RWPE1 (cell line): ENCODE results near the gene CCL3.
"Not testable (repeated sequence)": the region's sequence is repeated elsewhere in the genome, so short reads cannot be mapped to it uniquely, and the experiment has no call there.

Source experiments
- CTCF ChIA-PET: fragments of 350-600 bp; sonication (Branson Sonifier 250); formaldehyde crosslinking; extraction: SDS; loops from one replicate; lab custom pipeline; 2021; lab: Yijun Ruan, JAX
- POLR2A ChIA-PET: fragments of 400-600 bp; formaldehyde crosslinking; extraction: SDS; loops from one replicate; lab custom pipeline; 2020; ENCODE audit warnings: antibody characterized with exemption; ENCODE audit not compliant: low non-redundant PET; lab: Yijun Ruan, JAX
- DNase-seq: peaks from one replicate; pipeline ENCODE4 v3.0.0; 2012; ENCODE audit warnings: low spot score
- H3K27ac ChIP-seq: fragments of 450-650 bp; 2 replicates; pipeline ENCODE4 v1.5.1; 2017
- CTCF ChIP-seq: fragments of 450-650 bp; conservative IDR thresholded peaks from 2 replicates; pipeline ENCODE4 v1.5.1; 2017; ENCODE audit warnings: low read depth, mild to moderate bottlenecking

Gene CCL3

GRCh38 chr17:36085765-36086164 is 4.2 kb downstream of the CCL3 start:
- ChIA-PET CTCF (interaction anchor here (0.8 kb wide), 1 partner anchor 13 kb away, joined by 4 read pairs; no protein-coding TSS in a partner anchor), POLR2A (interaction anchor here (0.7 kb wide), 1 partner anchor 1766 kb away, joined by 4 read pairs; no protein-coding TSS in a partner anchor)
- no peak for TF ChIP-seq CTCF
- DNase-seq: no peak
- H3K27ac ChIP-seq: no peak overlapping the region

GRCh38 chr17:36083691-36084090 is 6.3 kb downstream of the CCL3 start:
- H3K27ac ChIP-seq, DNase-seq, CTCF ChIA-PET, POLR2A ChIA-PET: not testable (repeated sequence)

- POLR2A ChIA-PET, H3K27ac ChIP-seq, DNase-seq: not testable (repeated sequence)
- CTCF ChIA-PET: interaction anchor here (0.6 kb wide), 1 partner anchor 93 kb away, joined by 3 read pairs; no protein-coding TSS in a partner anchor
These were observed 7.3 kb downstream of the CCL3 start for GRCh38 chr17:36082482-36083120.

GRCh38 chr17:36081681-36082471 is 8.1 kb downstream of the CCL3 start:
- CTCF ChIA-PET, DNase-seq, H3K27ac ChIP-seq, POLR2A ChIA-PET: not testable (repeated sequence)

GRCh38 chr17:36074365-36074764 is 15.6 kb downstream of the CCL3 start:
- no peak for DNase-seq
- CTCF ChIA-PET: no interaction called here
- H3K27ac ChIP-seq: no peak overlapping the region
- no peak for TF ChIP-seq CTCF
- POLR2A ChIA-PET: no interaction called here

- TF ChIP-seq CTCF: peak; percentile 21
- CTCF ChIA-PET: interaction anchor here (0.6 to 1.4 kb wide), 6 partner anchors 14 to 531 kb away, joined by 3 to 4 read pairs (median 3); no protein-coding TSS in a partner anchor
These were observed 17.4 kb downstream of the CCL3 start for GRCh38 chr17:36072431-36073121.

GRCh38 chr17:36071751-36072150 is 18.2 kb downstream of the CCL3 start:
- ChIA-PET POLR2A (no interaction called here), CTCF (interaction anchor here (1.2 to 1.4 kb wide), 2 partner anchors 17 to 38 kb away, joined by 3 read pairs; no protein-coding TSS in a partner anchor)
- no peak for DNase-seq
- TF ChIP-seq CTCF: no peak
- no peak overlapping the region for H3K27ac ChIP-seq

More at GRCh38 chr17:36072431-36073121, 17.4 kb downstream of the CCL3 start:
- POLR2A ChIA-PET: no interaction called here
- H3K27ac ChIP-seq: no peak overlapping the region
- DNase-seq: no peak
